ENCODE measurements around the gene PALM3. TPM values are rescaled to one million over a fixed set of nuclear protein-coding genes. Genes with fewer than 3 reads are reported as not detected.
A peak's percentile ranks its signal among the peaks of the same experiment; 100 is the strongest.

Gene PALM3, protein sequence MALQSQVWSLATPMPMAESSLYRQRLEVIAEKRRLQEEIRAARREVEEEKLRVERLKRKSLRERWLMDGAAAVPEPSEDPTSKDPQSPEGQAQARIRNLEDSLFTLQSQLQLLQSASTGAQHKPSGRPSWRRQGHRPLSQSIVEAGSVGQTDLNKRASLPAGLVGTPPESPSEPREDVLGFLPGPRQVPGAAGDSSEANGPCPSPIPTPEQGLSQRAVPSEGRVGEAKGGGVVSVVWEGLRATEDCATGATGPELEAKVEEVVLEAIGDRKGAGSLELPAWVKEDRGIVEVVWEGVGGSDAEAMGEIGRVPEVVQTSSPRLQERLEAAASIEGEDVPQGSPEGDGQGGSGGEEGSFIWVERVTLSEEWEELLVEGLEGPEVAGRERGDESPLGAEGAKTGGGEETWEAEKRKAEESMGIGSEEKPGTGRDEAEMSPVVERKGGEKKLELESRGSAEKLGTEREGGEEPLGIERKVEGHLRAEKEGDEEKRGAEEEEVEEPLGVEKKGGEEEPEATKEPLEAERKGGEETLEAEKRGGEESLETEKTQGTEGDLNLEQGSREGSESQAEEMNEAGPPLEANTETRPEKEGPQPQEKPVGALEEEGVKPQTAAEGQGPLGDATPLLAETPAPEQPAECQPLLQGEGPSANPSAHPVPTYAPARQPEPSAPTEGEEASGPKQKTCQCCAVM
- 0.54 TPM for total RNA-seq (2021; ENCODE audit: unreplicated experiment)
- polyA plus RNA-seq (2012; ENCODE audit: insufficient read length): 1.3 TPM
- Bru-seq, nascent RNA: percentile 25 among the genes with signal in this experiment
- BruChase-seq, experiment 1, labeled RNA remaining after a 2-hour chase: percentile 39 among the genes with signal in this experiment
- percentile 37 among the genes with signal in this experiment for BruChase-seq, experiment 2, labeled RNA remaining after a 6-hour chase
- long read RNA-seq: 0 reads

DNA sequence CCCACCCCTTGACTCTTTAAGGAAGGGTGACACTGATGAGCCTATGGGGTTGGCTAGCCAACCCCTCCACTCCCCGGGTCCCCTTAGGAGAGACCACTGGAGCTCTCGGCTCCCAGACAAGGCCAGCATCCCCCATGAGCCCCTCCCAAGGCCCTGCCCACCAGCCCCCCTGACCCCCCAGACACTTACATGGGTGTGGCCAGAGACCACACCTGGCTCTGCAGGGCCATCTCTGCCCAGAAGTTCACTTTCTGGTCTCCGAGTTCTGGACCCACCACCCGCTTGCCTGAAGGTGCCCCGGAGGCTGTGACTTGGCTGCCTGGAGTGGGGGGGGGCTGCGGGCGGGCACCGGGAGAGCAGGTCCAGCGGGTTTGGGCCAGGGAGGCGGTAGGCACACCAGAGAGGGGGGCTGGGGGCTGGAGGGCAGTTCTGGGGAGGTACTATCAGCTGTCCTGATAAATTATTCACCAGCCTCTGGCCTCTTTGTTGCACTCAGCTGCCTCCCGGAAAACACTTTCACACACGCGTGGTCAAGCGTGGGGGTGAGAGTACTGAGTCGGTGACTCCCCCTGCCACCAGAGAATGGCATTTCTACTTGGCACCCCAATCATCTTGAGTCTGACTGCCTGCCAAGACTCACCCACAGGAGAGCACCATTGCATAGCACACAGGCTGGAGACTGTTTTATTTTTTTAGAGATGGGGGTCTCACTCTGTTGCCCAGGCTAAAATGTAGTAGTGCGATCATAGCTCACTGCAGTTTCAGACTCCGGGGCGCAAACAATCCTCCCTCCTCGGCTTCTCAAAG is at the start of gene PALM3:
Gene PALM3 (minus strand): TSS at position 326 of the 807 bp plus-strand sequence. CDS start 96 bp downstream, at position 230.
- ChIA-PET CTCF (interaction anchor here (0.6 kb wide), 1 partner anchor 15 kb away, joined by 4 read pairs; no protein-coding TSS in a partner anchor), POLR2A (no interaction called here)
- Histone ChIP-seq H3K9me3 (ENCODE audit: control insufficient read depth, insufficient read depth, low read depth, low read length) (no peaks in the 10 kb centered on the region), H3K4me1 (ENCODE audit: control insufficient read depth, insufficient read depth, low read length) (peaks cover 5% of the 10 kb centered on the region; the same call in 1 of the 2 replicates), H3K36me3 (ENCODE audit: control insufficient read depth, insufficient read depth, low read length) (no peaks in the 10 kb centered on the region), H3K27me3 (ENCODE audit: control insufficient read depth, insufficient read depth, low read length) (no peaks in the 10 kb centered on the region), H3K27ac (ENCODE audit: low read length) (no peak within 1 kb of the TSS), H3K4me3 (ENCODE audit: low read depth in 2 of 2, low read length in 2 of 2) (no peak within 1 kb of the TSS)
- BruUV-seq (replicated peaks): no TSS peak
- in situ Hi-C loops (cut with HindIII; ENCODE audit: low pct_unique_long_range_greater_than_20kb, low sequenced_read_pairs): no loop called here
- no peak for ATAC-seq
- DNase-seq (ENCODE audit: low read depth, low spot score): no peak
- TF ChIP-seq POLR2AphosphoS5 (IDR thresholded peaks at IDR 0.05; ENCODE audit: low read depth, low read length): no peak
- TF ChIP-seq, protein P1, sequence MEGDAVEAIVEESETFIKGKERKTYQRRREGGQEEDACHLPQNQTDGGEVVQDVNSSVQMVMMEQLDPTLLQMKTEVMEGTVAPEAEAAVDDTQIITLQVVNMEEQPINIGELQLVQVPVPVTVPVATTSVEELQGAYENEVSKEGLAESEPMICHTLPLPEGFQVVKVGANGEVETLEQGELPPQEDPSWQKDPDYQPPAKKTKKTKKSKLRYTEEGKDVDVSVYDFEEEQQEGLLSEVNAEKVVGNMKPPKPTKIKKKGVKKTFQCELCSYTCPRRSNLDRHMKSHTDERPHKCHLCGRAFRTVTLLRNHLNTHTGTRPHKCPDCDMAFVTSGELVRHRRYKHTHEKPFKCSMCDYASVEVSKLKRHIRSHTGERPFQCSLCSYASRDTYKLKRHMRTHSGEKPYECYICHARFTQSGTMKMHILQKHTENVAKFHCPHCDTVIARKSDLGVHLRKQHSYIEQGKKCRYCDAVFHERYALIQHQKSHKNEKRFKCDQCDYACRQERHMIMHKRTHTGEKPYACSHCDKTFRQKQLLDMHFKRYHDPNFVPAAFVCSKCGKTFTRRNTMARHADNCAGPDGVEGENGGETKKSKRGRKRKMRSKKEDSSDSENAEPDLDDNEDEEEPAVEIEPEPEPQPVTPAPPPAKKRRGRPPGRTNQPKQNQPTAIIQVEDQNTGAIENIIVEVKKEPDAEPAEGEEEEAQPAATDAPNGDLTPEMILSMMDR (IDR thresholded peaks at IDR 0.05): no peak
- TF ChIP-seq, protein P2, sequence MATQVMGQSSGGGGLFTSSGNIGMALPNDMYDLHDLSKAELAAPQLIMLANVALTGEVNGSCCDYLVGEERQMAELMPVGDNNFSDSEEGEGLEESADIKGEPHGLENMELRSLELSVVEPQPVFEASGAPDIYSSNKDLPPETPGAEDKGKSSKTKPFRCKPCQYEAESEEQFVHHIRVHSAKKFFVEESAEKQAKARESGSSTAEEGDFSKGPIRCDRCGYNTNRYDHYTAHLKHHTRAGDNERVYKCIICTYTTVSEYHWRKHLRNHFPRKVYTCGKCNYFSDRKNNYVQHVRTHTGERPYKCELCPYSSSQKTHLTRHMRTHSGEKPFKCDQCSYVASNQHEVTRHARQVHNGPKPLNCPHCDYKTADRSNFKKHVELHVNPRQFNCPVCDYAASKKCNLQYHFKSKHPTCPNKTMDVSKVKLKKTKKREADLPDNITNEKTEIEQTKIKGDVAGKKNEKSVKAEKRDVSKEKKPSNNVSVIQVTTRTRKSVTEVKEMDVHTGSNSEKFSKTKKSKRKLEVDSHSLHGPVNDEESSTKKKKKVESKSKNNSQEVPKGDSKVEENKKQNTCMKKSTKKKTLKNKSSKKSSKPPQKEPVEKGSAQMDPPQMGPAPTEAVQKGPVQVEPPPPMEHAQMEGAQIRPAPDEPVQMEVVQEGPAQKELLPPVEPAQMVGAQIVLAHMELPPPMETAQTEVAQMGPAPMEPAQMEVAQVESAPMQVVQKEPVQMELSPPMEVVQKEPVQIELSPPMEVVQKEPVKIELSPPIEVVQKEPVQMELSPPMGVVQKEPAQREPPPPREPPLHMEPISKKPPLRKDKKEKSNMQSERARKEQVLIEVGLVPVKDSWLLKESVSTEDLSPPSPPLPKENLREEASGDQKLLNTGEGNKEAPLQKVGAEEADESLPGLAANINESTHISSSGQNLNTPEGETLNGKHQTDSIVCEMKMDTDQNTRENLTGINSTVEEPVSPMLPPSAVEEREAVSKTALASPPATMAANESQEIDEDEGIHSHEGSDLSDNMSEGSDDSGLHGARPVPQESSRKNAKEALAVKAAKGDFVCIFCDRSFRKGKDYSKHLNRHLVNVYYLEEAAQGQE (IDR thresholded peaks at IDR 0.05; ENCODE audit: insufficient read depth in 1 of 2, low read depth in 2 of 2, low read length in 1 of 2): no peak
- TF ChIP-seq TCF7L2 (IDR thresholded peaks at IDR 0.05; ENCODE audit: low read depth, low read length): no peak
- no peak for TF ChIP-seq SIN3A (IDR thresholded peaks at IDR 0.05; ENCODE audit: borderline replicate concordance, insufficient read depth, low read depth, low read length)
- intact Hi-C loops (cut with micrococcal nuclease; ENCODE audit: unreplicated experiment): no loop called here

DNA sequence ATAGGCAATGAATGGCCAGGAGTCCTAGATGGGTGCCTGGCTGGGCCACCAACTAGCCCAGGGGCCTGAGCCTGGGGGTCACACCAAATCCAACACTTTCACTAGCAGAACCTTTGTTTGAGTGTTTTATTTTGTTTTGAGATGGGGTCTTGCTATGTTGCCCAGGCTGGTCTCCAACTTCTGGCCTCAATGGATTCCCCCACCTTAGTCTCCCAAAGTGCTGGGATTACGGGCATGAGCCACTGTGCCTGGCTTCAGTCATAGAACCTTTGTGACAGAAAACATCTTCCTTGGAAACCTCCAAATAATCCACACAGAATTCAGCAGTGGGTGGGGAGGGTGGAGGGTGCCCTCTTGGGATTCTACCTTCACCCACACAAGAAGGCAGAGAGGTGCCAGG is 49.6 kb upstream of the PALM3 start:
- ChIA-PET POLR2A (interaction anchor here (0.6 kb wide), 1 partner anchor 116 kb away, joined by 8 read pairs; no protein-coding TSS in a partner anchor), CTCF (no interaction called here)
- no peaks in the 10 kb centered on the region for H3K36me3 ChIP-seq (ENCODE audit: control insufficient read depth, insufficient read depth, low read length)
- intact Hi-C loops (cut with micrococcal nuclease; ENCODE audit: unreplicated experiment): no loop called here
- DNase-seq (ENCODE audit: low read depth, low spot score) (no peak), ATAC-seq (no peak)
- no peaks in the 10 kb centered on the region for H3K9me3 ChIP-seq (ENCODE audit: control insufficient read depth, insufficient read depth, low read depth, low read length)
- H3K4me3 ChIP-seq (ENCODE audit: low read depth in 2 of 2, low read length in 2 of 2): no peak overlapping the region
- in situ Hi-C loops (cut with HindIII; ENCODE audit: low pct_unique_long_range_greater_than_20kb, low sequenced_read_pairs): no loop called here
- no TSS peak for BruUV-seq (replicated peaks)
- no peaks in the 10 kb centered on the region for H3K27me3 ChIP-seq (ENCODE audit: control insufficient read depth, insufficient read depth, low read length)
- TF ChIP-seq, protein P2 (IDR thresholded peaks at IDR 0.05; ENCODE audit: insufficient read depth in 1 of 2, low read depth in 2 of 2, low read length in 1 of 2): no peak
- TF ChIP-seq TCF7L2 (IDR thresholded peaks at IDR 0.05; ENCODE audit: low read depth, low read length) (no peak), SIN3A (IDR thresholded peaks at IDR 0.05; ENCODE audit: borderline replicate concordance, insufficient read depth, low read depth, low read length) (no peak), POLR2AphosphoS5 (IDR thresholded peaks at IDR 0.05; ENCODE audit: low read depth, low read length) (no peak)
- TF ChIP-seq, protein P1 (IDR thresholded peaks at IDR 0.05): no peak
- H3K4me1 ChIP-seq (ENCODE audit: control insufficient read depth, insufficient read depth, low read length): peaks cover 29% of the 10 kb centered on the region
- no peak overlapping the region for H3K27ac ChIP-seq (ENCODE audit: low read length)

Measured in Panc1 (cell line).